Omental fat pad (tissue), 4 donors: ENCODE data around the gene RNF38. TPM values are rescaled to one million over a fixed set of nuclear protein-coding genes. Genes with fewer than 3 reads are reported as not detected.

Experiments used
- ATAC-seq: fragments of 150-250 bp; one replicate; pipeline ENCODE4 v1.9.1; 2016; ENCODE audit warnings: mild to moderate bottlenecking, moderate library complexity; ENCODE audit not compliant: low FRiP score
- DNase-seq: peaks from one replicate; pipeline ENCODE4 v3.0.0-alpha.2; 2019; ENCODE audit warnings: low spot score
- total RNA-seq, 4 donors: library from RNA; depleted of rRNA; stranded (reverse); fragments of >200 nt; gene quantifications; one replicate each; pipeline ENCODE4 v1.1.0, GENCODE V29; 2016
- TF ChIP-seq, protein P1 (sequence below), 3 donors: fragments of 450-650 bp; IDR thresholded peaks; one replicate each; pipeline ENCODE4 v1.5.1; 2016 to 2017; ENCODE audit warnings: antibody characterized with exemption in 3 of 3, mild to moderate bottlenecking in 3 of 3, moderate library complexity in 2 of 3

Gene RNF38
- total RNA-seq, 4 donors from 2014 or later = 19.9 to 37.8 (median 23.2) TPM

DNA sequence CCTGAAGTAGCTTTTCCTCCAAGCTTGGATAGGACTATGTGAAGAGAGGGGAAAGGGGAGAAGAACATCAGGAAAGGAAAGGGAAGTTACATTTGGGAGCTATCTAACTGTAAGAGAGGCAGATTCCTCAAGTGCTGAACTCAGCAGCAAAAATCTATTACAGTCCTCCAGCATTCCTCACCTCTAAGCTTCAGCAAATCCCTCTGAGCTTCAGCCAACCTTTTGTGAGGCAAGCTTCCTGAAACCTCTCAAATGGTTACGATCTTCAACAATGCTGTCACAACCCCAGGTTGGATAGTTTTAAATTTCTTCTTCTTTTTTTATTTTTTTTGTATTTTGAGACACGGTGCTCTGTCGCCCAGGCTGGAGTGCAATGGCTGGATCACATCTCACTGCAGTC lies 2.5 kb upstream of the RNF38 start:
- TF ChIP-seq, protein P1, sequence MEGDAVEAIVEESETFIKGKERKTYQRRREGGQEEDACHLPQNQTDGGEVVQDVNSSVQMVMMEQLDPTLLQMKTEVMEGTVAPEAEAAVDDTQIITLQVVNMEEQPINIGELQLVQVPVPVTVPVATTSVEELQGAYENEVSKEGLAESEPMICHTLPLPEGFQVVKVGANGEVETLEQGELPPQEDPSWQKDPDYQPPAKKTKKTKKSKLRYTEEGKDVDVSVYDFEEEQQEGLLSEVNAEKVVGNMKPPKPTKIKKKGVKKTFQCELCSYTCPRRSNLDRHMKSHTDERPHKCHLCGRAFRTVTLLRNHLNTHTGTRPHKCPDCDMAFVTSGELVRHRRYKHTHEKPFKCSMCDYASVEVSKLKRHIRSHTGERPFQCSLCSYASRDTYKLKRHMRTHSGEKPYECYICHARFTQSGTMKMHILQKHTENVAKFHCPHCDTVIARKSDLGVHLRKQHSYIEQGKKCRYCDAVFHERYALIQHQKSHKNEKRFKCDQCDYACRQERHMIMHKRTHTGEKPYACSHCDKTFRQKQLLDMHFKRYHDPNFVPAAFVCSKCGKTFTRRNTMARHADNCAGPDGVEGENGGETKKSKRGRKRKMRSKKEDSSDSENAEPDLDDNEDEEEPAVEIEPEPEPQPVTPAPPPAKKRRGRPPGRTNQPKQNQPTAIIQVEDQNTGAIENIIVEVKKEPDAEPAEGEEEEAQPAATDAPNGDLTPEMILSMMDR (IDR thresholded peaks at IDR 0.05) = no peak
- ATAC-seq = no peak

DNA sequence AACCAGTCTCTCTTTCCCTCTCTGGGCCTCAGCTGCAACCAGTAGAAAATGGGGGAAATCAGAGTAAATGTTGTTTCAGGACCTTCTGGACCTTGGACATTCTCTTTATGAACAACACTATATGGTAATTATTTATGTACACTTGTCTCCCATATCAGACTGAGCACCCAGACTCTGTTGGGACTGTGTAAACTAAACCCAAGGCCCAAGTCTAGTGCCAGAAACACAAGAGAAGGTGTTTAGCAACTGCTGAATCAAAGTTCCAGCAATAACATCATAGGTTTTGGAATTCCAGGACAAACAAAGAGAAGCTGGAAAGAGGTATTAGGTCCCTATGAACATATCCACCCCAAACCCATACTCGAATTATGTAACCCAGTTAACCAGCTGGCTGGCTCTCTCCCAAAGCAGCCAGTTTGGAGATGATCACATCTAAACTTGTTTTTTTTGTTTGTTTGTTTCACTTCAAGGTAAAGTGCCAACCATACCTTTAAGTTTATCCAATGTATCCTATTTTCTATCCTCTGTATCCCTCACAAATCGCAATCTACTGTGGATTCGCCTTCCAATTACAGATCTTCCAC lies 1.9 kb upstream of the RNF38 start:
- DNase-seq = no peak
- TF ChIP-seq, protein P1 (IDR thresholded peaks at IDR 0.05) = no peak
- ATAC-seq = no peak

More for the DNA sequence above, 2.5 kb upstream of the RNF38 start:
- DNase-seq = no peak

DNA sequence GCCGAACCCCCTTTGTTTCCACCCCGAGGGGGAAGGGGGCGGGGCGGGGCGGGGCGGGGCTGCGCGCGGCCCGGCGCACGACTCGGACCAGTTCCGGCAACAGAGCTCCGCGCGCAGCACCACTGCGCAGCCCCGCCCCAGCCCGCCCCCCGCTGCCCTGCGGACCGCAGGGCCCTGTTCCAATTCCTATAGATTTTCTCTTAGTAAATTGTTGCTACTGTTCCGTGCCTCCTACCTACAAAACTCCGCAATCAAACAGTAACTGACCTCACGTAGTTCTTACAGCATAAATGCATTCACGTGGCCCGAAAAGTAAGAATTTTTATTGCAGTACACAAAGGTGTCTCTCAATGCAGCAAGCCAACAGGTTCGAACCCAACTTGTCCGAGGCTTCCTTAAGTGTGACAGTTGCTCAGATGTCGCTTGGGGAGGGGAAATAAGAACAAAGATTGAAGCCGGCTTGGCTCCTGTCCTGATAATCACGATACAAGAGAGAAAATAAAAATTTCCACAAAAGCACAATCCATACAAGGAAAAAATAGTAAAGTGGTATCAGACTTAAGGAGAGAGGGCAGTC lies 1.2 kb upstream of the RNF38 start:
- no peak for DNase-seq

DNA sequence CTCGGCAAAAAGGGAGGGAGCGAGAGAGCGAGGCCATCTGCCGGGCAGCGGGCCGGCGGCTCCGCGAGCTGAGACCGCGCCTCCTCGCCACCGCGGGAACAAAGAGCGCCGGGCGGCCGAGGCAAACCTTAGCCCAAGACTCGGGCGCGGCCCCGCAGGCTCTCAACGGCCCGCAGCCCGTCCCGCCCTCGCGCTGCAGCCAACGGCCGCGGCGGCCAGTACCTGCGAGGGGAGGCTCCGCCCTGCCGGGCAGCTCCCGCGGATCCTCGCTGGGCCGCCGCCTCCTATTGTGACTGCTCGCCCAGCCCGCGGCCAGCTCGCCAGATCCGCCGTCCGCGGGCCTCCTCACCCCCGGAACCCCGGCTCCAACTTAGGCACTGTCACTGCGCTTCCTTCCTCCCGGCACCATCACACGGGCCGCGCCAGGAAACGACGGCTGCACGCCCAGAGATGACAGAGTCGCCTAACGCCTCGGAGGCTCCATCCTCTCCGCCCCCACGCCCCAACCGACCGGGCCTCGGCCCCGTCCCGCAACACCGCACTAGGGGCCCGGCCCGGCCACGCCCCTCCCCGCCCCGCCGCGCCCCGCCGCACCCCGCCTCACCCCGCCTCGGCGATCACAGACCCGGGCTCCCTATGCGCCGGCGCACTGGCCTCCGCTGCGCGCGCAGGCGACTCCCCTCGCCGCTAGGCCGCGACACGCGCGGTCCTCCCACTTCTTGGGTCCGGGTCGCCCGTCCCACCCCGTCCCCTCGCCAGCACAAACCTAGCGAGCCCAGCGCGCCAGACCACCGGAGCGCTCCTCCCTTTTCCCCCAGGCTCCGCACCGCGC lies 479 bp upstream of the RNF38 start:
- TF ChIP-seq, protein P1 (IDR thresholded peaks at IDR 0.05) = no peak
- DNase-seq (peak; percentile 66), ATAC-seq (peak; percentile 93)

More for the DNA sequence above, 1.2 kb upstream of the RNF38 start:
- peak; percentile 85 for ATAC-seq
- TF ChIP-seq, protein P1 (IDR thresholded peaks at IDR 0.05) = no peak

DNA sequence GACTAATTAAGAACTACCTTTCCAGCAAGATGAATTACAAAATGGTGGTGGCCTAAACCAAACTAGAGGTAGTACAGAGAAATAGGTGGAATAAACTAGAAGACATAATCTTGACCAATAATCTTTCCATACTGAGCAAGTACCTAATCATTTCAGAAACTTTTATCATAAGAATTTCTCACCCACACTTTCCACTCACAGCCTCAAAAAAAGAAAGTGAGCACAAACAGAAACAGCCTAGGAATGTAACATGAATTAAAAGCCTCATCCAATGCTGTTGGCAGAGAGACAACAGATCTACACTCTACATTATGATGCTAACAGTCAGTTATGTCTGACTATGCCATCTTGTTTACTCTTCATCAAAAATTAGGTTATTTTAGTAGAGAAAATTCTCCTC lies 1.3 kb downstream of the RNF38 start:
- ATAC-seq = no peak
- no peak for DNase-seq
- TF ChIP-seq, protein P1 (IDR thresholded peaks at IDR 0.05) = no peak

DNA sequence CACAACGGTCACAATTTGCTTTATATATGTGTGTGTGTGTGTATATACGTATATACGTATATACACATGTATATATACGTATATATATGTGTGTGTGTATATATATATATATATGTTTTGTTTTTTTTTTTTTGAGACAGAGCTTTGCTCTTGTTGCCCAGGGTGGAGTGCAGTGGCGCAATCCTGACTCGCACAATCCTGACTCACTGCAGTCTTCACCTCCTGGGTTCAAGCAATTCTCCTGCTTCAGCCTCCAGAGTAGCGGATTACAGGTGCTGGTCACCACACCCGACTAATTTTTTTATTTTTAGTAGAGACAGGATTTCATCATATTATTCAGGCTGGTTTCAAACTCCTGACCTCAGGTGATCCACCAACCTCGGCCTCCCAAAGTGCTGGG lies 3.1 kb downstream of the RNF38 start:
- ATAC-seq (no peak), DNase-seq (no peak)
- TF ChIP-seq, protein P1 (IDR thresholded peaks at IDR 0.05) = no peak
